Measurements from ENCODE around the gene GNG7. TPM values are rescaled to one million over a fixed set of nuclear protein-coding genes. Genes with fewer than 3 reads are reported as not detected.

The GNG7 gene
- total RNA-seq, 1 experiment from 2014 or later = 7.7 TPM

GRCh38 chr19:2612619-2613249, 89.8 kb downstream of the GNG7 start:
- Histone ChIP-seq H2BK15ac (ENCODE audit: low read depth, low read length) (no peak overlapping the region), H3K4ac (ENCODE audit: low read depth, low read length) (no peak overlapping the region), H4K20me1 (ENCODE audit: control insufficient read depth, insufficient read depth, insufficient read length) (no peaks in the 10 kb centered on the region), H3K27ac (ENCODE audit: insufficient read length, low read depth, low read length) (no peak overlapping the region), H3K79me2 (ENCODE audit: insufficient read depth, low read length) (no peaks in the 10 kb centered on the region), H3K56ac (ENCODE audit: insufficient read length, low read depth, low read length) (no peak overlapping the region), H3K14ac (ENCODE audit: insufficient read depth, low read length) (no peak overlapping the region), H4K8ac (replicated peaks; ENCODE audit: insufficient read length, low read depth, low read length) (no peak overlapping the region), H3T11ph (ENCODE audit: low read length) (no peak overlapping the region), H3K18ac (ENCODE audit: insufficient read length, low read depth, low read length) (no peak overlapping the region), H4K91ac (ENCODE audit: insufficient read length, low read depth, low read length) (no peak overlapping the region), H3K23me2 (ENCODE audit: insufficient read length, low read depth, low read length, poor library complexity, severe bottlenecking) (peaks cover 5% of the 10 kb centered on the region), H3K4me1 (ENCODE audit: insufficient read depth, low read length) (peaks cover 2% of the 10 kb centered on the region; the same call in 1 of the 2 replicates), H2AK5ac (ENCODE audit: insufficient read length, low read length) (no peak overlapping the region), H3K23ac (ENCODE audit: insufficient read length, low read depth, low read length) (no peak overlapping the region), H3K79me1 (ENCODE audit: insufficient read depth, low read depth, low read length, poor library complexity, severe bottlenecking) (no peaks in the 10 kb centered on the region), H3K9me3 (ENCODE audit: control insufficient read depth, low read depth, low read length) (no peaks in the 10 kb centered on the region), H2BK20ac (ENCODE audit: low read depth, low read length, poor library complexity, severe bottlenecking) (no peak overlapping the region), H2AFZ (ENCODE audit: low read length) (no peak overlapping the region), H2BK12ac (ENCODE audit: insufficient read length, low read depth, low read length) (no peak overlapping the region), H3K4me2 (ENCODE audit: insufficient read depth, insufficient read length, low read length) (no peak overlapping the region), H2BK5ac (ENCODE audit: insufficient read length, low read length) (no peak overlapping the region), H3K9ac (ENCODE audit: extremely low read depth, insufficient read length, low read length) (no peak overlapping the region), H3K27me3 (ENCODE audit: insufficient read depth, low read length) (no peaks in the 10 kb centered on the region), H2BK120ac (ENCODE audit: low read depth, low read length, poor library complexity, severe bottlenecking) (no peak overlapping the region), H4K5ac (ENCODE audit: insufficient read length, low read depth, low read length) (no peak overlapping the region)
- WGBS (ENCODE audit: extremely low coverage, insufficient read length, low lambda C conversion rate) = no CpG with 5 or more reads among the region's 18 CpGs
- 0 out of 5 replicates have a peak overlapping the region, but pooled peaks of 1 of the 2 experiments have one; percentile 41 for H3K4me3 Mint-ChIP-seq
- TF ChIP-seq, protein P1, sequence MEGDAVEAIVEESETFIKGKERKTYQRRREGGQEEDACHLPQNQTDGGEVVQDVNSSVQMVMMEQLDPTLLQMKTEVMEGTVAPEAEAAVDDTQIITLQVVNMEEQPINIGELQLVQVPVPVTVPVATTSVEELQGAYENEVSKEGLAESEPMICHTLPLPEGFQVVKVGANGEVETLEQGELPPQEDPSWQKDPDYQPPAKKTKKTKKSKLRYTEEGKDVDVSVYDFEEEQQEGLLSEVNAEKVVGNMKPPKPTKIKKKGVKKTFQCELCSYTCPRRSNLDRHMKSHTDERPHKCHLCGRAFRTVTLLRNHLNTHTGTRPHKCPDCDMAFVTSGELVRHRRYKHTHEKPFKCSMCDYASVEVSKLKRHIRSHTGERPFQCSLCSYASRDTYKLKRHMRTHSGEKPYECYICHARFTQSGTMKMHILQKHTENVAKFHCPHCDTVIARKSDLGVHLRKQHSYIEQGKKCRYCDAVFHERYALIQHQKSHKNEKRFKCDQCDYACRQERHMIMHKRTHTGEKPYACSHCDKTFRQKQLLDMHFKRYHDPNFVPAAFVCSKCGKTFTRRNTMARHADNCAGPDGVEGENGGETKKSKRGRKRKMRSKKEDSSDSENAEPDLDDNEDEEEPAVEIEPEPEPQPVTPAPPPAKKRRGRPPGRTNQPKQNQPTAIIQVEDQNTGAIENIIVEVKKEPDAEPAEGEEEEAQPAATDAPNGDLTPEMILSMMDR (conservative IDR thresholded peaks at IDR 0.05) = no peak
- H3K27ac Mint-ChIP-seq = 0 out of 7 replicates have a peak overlapping the region, but pooled peaks of 1 of the 3 experiments have one; percentile 4
- no peak for DNase-seq
- peaks cover 8 to 13% of the 10 kb centered on the region in 2 experiments for H3K9me3 Mint-ChIP-seq
- H3K36me3 Mint-ChIP-seq (ENCODE audit: insufficient read depth in 1 of 3, low read depth in 3 of 3) = peaks cover 2 to 5% (median 4%) of the 10 kb centered on the region in 3 experiments; a peak in 4 of 7 replicates
- peaks cover 30% of the 10 kb centered on the region for H3K27me3 Mint-ChIP-seq (ENCODE audit: low read depth)
- peaks cover 14 to 17% of the 10 kb centered on the region in 2 experiments for H3K4me1 Mint-ChIP-seq
